ENCODE data around the gene PRDM5.

DNA sequence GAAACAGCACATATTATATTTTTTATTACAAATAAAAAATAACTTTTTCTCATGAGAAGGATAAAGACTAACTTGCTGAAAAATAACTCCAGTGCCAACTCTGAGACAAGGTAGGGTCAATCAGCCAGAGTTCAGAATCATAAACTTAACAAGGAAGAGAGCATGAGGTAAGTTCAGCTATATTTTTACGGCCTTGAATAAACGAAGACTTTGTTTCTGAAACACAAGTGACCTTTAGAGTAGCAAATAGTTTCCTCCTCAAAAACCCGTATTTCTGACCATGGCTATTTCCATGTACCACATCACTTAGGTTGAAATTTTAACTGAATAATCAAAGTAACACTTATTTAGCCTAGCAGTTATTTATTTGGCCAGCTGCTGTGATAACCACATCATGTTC is 45.5 kb downstream of the PRDM5 start:
- TF ChIP-seq TARDBP (CRISPR knock-in tag; IDR thresholded peaks at IDR 0.05) (no peak), PRPF4 (IDR thresholded peaks at IDR 0.05; ENCODE audit: low read depth, low read length, poor library complexity, severe bottlenecking) (no peak), NR3C1 (CRISPR knock-in tag; IDR thresholded peaks at IDR 0.05) (no peak), ZNF446 (CRISPR knock-in tag; IDR thresholded peaks at IDR 0.05) (no peak)
- TF ChIP-seq, protein P1, sequence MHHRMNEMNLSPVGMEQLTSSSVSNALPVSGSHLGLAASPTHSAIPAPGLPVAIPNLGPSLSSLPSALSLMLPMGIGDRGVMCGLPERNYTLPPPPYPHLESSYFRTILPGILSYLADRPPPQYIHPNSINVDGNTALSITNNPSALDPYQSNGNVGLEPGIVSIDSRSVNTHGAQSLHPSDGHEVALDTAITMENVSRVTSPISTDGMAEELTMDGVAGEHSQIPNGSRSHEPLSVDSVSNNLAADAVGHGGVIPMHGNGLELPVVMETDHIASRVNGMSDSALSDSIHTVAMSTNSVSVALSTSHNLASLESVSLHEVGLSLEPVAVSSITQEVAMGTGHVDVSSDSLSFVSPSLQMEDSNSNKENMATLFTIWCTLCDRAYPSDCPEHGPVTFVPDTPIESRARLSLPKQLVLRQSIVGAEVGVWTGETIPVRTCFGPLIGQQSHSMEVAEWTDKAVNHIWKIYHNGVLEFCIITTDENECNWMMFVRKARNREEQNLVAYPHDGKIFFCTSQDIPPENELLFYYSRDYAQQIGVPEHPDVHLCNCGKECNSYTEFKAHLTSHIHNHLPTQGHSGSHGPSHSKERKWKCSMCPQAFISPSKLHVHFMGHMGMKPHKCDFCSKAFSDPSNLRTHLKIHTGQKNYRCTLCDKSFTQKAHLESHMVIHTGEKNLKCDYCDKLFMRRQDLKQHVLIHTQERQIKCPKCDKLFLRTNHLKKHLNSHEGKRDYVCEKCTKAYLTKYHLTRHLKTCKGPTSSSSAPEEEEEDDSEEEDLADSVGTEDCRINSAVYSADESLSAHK (CRISPR knock-in tag; IDR thresholded peaks at IDR 0.05; ENCODE audit: borderline replicate concordance) = no peak
